ENCODE results near the gene SPACDR. TPM values are rescaled to one million over a fixed set of nuclear protein-coding genes. Genes with fewer than 3 reads are reported as not detected.

Gene SPACDR
- total RNA-seq, 1 donor from 2014 or later = not detected

DNA sequence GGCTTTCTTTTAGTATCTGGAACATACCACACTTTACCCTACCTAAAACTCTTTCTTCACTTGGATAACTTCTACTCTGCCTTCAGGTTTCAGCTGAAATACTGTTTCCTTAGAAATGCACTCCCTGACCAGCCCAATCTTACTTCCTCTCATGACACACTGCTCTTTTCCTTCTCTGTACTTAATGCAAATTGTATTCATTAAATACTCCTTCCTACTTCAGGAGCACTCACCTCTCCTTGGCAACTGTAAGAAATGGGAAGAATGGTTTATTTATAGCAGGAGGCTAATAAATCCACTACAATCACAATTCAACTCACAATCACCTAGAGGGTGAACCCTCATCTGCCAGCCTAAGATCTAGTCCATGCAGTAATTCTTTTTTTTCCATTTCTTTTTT lies 50.7 kb downstream of the SPACDR start:
- no peak for DNase-seq (ENCODE audit: low spot score)
- H3K27ac Mint-ChIP-seq = no peak overlapping the region

DNA sequence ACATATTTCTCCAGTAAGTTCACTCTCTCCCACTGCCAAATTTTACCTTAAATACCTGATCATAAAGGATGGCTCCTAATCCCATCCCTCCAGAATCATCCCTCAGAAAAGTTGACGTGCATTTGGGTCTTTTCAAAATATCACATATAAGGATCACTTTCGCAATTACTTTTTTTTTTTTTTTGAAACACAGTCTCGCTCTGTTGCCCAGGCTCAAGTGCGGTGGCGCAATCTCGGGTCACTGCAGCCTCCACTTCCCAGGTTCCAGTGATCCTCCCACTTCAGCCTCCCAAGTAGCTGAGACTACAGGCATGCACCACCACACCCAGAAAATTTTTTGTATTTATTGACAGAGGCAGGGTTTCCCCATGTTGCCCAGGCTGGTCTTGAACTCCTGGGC lies 53.0 kb downstream of the SPACDR start:
- no peak overlapping the region for H2AFZ ChIP-seq (replicated peaks)
- Mint-ChIP-seq H3K27me3 (ENCODE audit: insufficient read depth, low read depth) (no peaks in the 10 kb centered on the region), H3K4me3 (no peak overlapping the region), H3K4me1 (peaks cover 13% of the 10 kb centered on the region), H3K27ac (no peak overlapping the region), H3K9me3 (no peaks in the 10 kb centered on the region), H3K36me3 (no peaks in the 10 kb centered on the region)
- no peak for DNase-seq (ENCODE audit: low spot score)
- no peaks in the 10 kb centered on the region for H3K9me3 ChIP-seq (ENCODE audit: low read depth)
- peaks cover 24% of the 10 kb centered on the region for H3K27me3 ChIP-seq
- no peaks in the 10 kb centered on the region for H3K36me3 ChIP-seq
- no peaks in the 10 kb centered on the region for H3K4me1 ChIP-seq
- H3K27ac ChIP-seq = no peak overlapping the region
- no peak overlapping the region for H3K4me2 ChIP-seq
- TF ChIP-seq EZH2phosphoT487 (IDR thresholded peaks at IDR 0.05) (no peak), EZH2 (IDR thresholded peaks at IDR 0.05) (no peak)
- TF ChIP-seq, protein P1, sequence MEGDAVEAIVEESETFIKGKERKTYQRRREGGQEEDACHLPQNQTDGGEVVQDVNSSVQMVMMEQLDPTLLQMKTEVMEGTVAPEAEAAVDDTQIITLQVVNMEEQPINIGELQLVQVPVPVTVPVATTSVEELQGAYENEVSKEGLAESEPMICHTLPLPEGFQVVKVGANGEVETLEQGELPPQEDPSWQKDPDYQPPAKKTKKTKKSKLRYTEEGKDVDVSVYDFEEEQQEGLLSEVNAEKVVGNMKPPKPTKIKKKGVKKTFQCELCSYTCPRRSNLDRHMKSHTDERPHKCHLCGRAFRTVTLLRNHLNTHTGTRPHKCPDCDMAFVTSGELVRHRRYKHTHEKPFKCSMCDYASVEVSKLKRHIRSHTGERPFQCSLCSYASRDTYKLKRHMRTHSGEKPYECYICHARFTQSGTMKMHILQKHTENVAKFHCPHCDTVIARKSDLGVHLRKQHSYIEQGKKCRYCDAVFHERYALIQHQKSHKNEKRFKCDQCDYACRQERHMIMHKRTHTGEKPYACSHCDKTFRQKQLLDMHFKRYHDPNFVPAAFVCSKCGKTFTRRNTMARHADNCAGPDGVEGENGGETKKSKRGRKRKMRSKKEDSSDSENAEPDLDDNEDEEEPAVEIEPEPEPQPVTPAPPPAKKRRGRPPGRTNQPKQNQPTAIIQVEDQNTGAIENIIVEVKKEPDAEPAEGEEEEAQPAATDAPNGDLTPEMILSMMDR (IDR thresholded peaks at IDR 0.05) = no peak
- no peak overlapping the region for H3K4me3 ChIP-seq
- peaks cover 3% of the 10 kb centered on the region for H3F3A ChIP-seq (ENCODE audit: low read depth)
- H3K79me2 ChIP-seq (ENCODE audit: low read depth) = no peaks in the 10 kb centered on the region
- H3K9ac ChIP-seq = no peak overlapping the region
- H4K20me1 ChIP-seq (ENCODE audit: low read depth) = no peaks in the 10 kb centered on the region

More for the DNA sequence above, 50.7 kb downstream of the SPACDR start:
- Histone ChIP-seq H3K9me3 (ENCODE audit: low read depth) (no peaks in the 10 kb centered on the region), H3K36me3 (no peaks in the 10 kb centered on the region), H3K4me2 (no peak overlapping the region), H4K20me1 (ENCODE audit: low read depth) (no peaks in the 10 kb centered on the region), H3K27me3 (peaks cover 24% of the 10 kb centered on the region), H3K4me1 (no peaks in the 10 kb centered on the region), H3F3A (ENCODE audit: low read depth) (peaks cover 3% of the 10 kb centered on the region), H2AFZ (replicated peaks) (no peak overlapping the region), H3K27ac (no peak overlapping the region), H3K4me3 (no peak overlapping the region), H3K79me2 (ENCODE audit: low read depth) (no peaks in the 10 kb centered on the region), H3K9ac (no peak overlapping the region)
- H3K27me3 Mint-ChIP-seq (ENCODE audit: insufficient read depth, low read depth) = no peaks in the 10 kb centered on the region
- no peak overlapping the region for H3K4me3 Mint-ChIP-seq
- TF ChIP-seq EZH2 (IDR thresholded peaks at IDR 0.05) = no peak
- TF ChIP-seq, protein P1 (IDR thresholded peaks at IDR 0.05) = no peak
- peaks cover 3% of the 10 kb centered on the region for H3K4me1 Mint-ChIP-seq
- no peaks in the 10 kb centered on the region for H3K9me3 Mint-ChIP-seq
- no peaks in the 10 kb centered on the region for H3K36me3 Mint-ChIP-seq

DNA sequence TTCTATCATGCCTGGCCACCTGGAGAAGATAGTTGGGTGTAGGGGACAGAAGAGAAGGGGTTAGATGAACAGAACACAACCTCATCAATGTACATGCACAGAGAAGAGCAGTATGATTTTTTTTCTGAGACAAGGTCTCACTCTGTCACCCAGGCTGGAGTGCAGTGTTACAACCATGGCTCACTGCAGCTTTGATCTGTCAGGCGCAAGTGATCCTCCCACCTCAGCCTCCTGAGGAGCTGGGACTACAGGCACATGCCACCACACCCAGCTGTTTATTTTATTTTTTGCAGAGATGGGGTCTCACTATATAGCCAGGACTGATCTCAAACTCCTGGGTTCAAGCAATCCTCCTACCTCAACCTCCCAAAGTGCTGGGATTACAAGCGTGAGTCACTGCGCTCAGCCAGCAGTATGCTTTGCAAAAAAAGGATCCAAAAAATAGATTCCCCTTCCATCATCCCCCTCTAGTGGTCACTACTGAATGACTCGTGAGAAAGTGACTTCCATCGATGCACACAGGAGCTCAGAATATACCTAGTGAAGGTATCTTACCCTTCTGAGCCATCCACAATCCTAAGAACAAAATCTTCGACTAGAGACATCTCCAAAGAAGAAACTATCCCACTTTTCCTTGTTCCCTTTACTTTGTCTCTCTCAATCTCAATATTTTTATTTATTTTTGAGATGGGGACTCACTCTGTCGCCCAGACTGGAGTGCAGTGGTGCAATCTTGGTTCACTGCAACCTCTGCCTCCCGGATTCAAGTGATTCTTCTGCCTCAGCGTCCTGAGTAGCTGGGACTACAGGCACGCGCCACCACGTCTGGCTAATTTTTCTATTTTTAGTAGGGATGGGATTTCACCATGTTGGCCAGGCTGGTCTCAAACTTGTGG lies 56.5 kb downstream of the SPACDR start:
- Histone ChIP-seq H3F3A (ENCODE audit: low read depth) (no peaks in the 10 kb centered on the region), H4K20me1 (ENCODE audit: low read depth) (no peaks in the 10 kb centered on the region), H3K9me3 (ENCODE audit: low read depth) (no peaks in the 10 kb centered on the region), H3K79me2 (ENCODE audit: low read depth) (no peaks in the 10 kb centered on the region), H3K4me1 (no peaks in the 10 kb centered on the region), H3K4me3 (no peak overlapping the region), H2AFZ (replicated peaks) (no peak overlapping the region), H3K27ac (no peak overlapping the region), H3K4me2 (no peak overlapping the region), H3K36me3 (no peaks in the 10 kb centered on the region), H3K27me3 (peaks cover 24% of the 10 kb centered on the region), H3K9ac (no peak overlapping the region)
- no peaks in the 10 kb centered on the region for H3K9me3 Mint-ChIP-seq
- peaks cover 10% of the 10 kb centered on the region for H3K4me1 Mint-ChIP-seq
- H3K27ac Mint-ChIP-seq = peak overlapping the region; percentile 2
- H3K27me3 Mint-ChIP-seq (ENCODE audit: insufficient read depth, low read depth) = peaks cover 3% of the 10 kb centered on the region
- peak; percentile 73 for DNase-seq (ENCODE audit: low spot score)
- TF ChIP-seq EZH2phosphoT487 (IDR thresholded peaks at IDR 0.05) (no peak), EZH2 (IDR thresholded peaks at IDR 0.05) (no peak)
- TF ChIP-seq, protein P1 (IDR thresholded peaks at IDR 0.05) = peak; percentile 75
- H3K4me3 Mint-ChIP-seq = no peak overlapping the region
- no peaks in the 10 kb centered on the region for H3K36me3 Mint-ChIP-seq

All from neural progenitor cell (in vitro differentiated cells).